ENCODE data around the gene CFAP210. TPM values are rescaled to one million over a fixed set of nuclear protein-coding genes. Genes with fewer than 3 reads are reported as not detected.

CFAP210 gene
- total RNA-seq, 1 donor from 2014 or later = 1.2 TPM

- no peak overlapping the region for H3K4me3 Mint-ChIP-seq
- H3K36me3 Mint-ChIP-seq = peaks cover 6% of the 10 kb centered on the region
- TF ChIP-seq CTCF (IDR thresholded peaks at IDR 0.05) = no peak
- no peak for TF ChIP-seq EZH2phosphoT487 (IDR thresholded peaks at IDR 0.05)
- no peak for TF ChIP-seq EZH2 (IDR thresholded peaks at IDR 0.05)
- Histone ChIP-seq H3K27ac (no peak overlapping the region), H3K4me3 (no peak overlapping the region), H3K27me3 (no peaks in the 10 kb centered on the region), H3K79me2 (ENCODE audit: low read depth) (no peaks in the 10 kb centered on the region), H3K9me3 (ENCODE audit: low read depth) (no peaks in the 10 kb centered on the region), H3K36me3 (peaks cover 17% of the 10 kb centered on the region), H2AFZ (replicated peaks) (no peak overlapping the region), H4K20me1 (ENCODE audit: low read depth) (no peaks in the 10 kb centered on the region), H3K9ac (no peak overlapping the region), H3K4me2 (no peak overlapping the region), H3K4me1 (no peaks in the 10 kb centered on the region), H3F3A (ENCODE audit: low read depth) (peaks cover 10% of the 10 kb centered on the region)
- DNase-seq (ENCODE audit: low spot score) = no peak
- no peaks in the 10 kb centered on the region for H3K9me3 Mint-ChIP-seq
- no peaks in the 10 kb centered on the region for H3K4me1 Mint-ChIP-seq
- H3K27ac Mint-ChIP-seq = no peak overlapping the region
- no peaks in the 10 kb centered on the region for H3K27me3 Mint-ChIP-seq (ENCODE audit: insufficient read depth, low read depth)
These were observed 57.6 kb downstream of the CFAP210 start for GRCh38 chr2:169636440-169637097.

GRCh38 chr2:169625781-169626180, 68.4 kb downstream of the CFAP210 start:
- Mint-ChIP-seq H3K27me3 (ENCODE audit: insufficient read depth, low read depth) (no peaks in the 10 kb centered on the region), H3K36me3 (peaks cover 6% of the 10 kb centered on the region), H3K4me1 (no peaks in the 10 kb centered on the region), H3K27ac (no peak overlapping the region), H3K9me3 (no peaks in the 10 kb centered on the region), H3K4me3 (no peak overlapping the region)
- H3K79me2 ChIP-seq (ENCODE audit: low read depth) = peaks cover 6% of the 10 kb centered on the region
- H3K27me3 ChIP-seq = no peaks in the 10 kb centered on the region
- H3K9ac ChIP-seq = no peak overlapping the region
- H3K4me1 ChIP-seq = no peaks in the 10 kb centered on the region
- H4K20me1 ChIP-seq (ENCODE audit: low read depth) = no peaks in the 10 kb centered on the region
- H2AFZ ChIP-seq (replicated peaks) = no peak overlapping the region
- H3K4me3 ChIP-seq = no peak overlapping the region
- H3K4me2 ChIP-seq = no peak overlapping the region
- no peak for DNase-seq (ENCODE audit: low spot score)
- peaks cover 13% of the 10 kb centered on the region for H3K36me3 ChIP-seq
- no peaks in the 10 kb centered on the region for H3K9me3 ChIP-seq (ENCODE audit: low read depth)
- H3K27ac ChIP-seq = no peak overlapping the region
- no peaks in the 10 kb centered on the region for H3F3A ChIP-seq (ENCODE audit: low read depth)
- TF ChIP-seq CTCF (IDR thresholded peaks at IDR 0.05) (no peak), EZH2phosphoT487 (IDR thresholded peaks at IDR 0.05) (no peak), EZH2 (IDR thresholded peaks at IDR 0.05) (no peak)

- no peak for DNase-seq (ENCODE audit: low spot score)
- Mint-ChIP-seq H3K27ac (no peak overlapping the region), H3K4me3 (no peak overlapping the region), H3K9me3 (peaks cover 4% of the 10 kb centered on the region), H3K36me3 (peaks cover 26% of the 10 kb centered on the region), H3K4me1 (no peaks in the 10 kb centered on the region), H3K27me3 (ENCODE audit: insufficient read depth, low read depth) (no peaks in the 10 kb centered on the region)
- Histone ChIP-seq H2AFZ (replicated peaks) (no peak overlapping the region), H3K79me2 (ENCODE audit: low read depth) (peaks cover 31% of the 10 kb centered on the region), H3K27ac (no peak overlapping the region), H3K4me1 (no peaks in the 10 kb centered on the region), H4K20me1 (ENCODE audit: low read depth) (peaks cover 6% of the 10 kb centered on the region), H3F3A (ENCODE audit: low read depth) (no peaks in the 10 kb centered on the region), H3K9ac (no peak overlapping the region), H3K27me3 (no peaks in the 10 kb centered on the region), H3K9me3 (ENCODE audit: low read depth) (no peaks in the 10 kb centered on the region), H3K4me3 (no peak overlapping the region), H3K4me2 (no peak overlapping the region), H3K36me3 (peaks cover 19% of the 10 kb centered on the region)
- TF ChIP-seq CTCF (IDR thresholded peaks at IDR 0.05) (no peak), EZH2phosphoT487 (IDR thresholded peaks at IDR 0.05) (no peak), EZH2 (IDR thresholded peaks at IDR 0.05) (no peak)
These were observed 71.0 kb downstream of the CFAP210 start for GRCh38 chr2:169623235-169623634.
